Osteoblast (primary cell): Measurements from ENCODE around the gene RBPMS2. TPM values are rescaled to one million over a fixed set of nuclear protein-coding genes. Genes with fewer than 3 reads are reported as not detected.

Source experiments
- DNase-seq: peaks from one replicate; pipeline ENCODE4 v3.0.0; 2011; ENCODE audit warnings: low spot score, mixed read lengths; ENCODE audit not compliant: insufficient read length; ENCODE audit errors: missing footprints
- H2AFZ ChIP-seq: 2 replicates; pipeline ENCODE4 v1.6.0; 2011; ENCODE audit warnings: mild to moderate bottlenecking, low read length
- H3K27ac ChIP-seq: 2 replicates; pipeline ENCODE4 v1.5.1; 2011; ENCODE audit warnings: mild to moderate bottlenecking, low read depth, low read length, moderate library complexity
- H3K27me3 ChIP-seq: 2 replicates; pipeline ENCODE4 v1.6.0; 2012; ENCODE audit warnings: mild to moderate bottlenecking, control low read depth, inconsistent platforms, low read length, moderate library complexity; ENCODE audit not compliant: insufficient read depth
- H3K36me3 ChIP-seq: 2 replicates; pipeline ENCODE4 v1.5.1; 2011; ENCODE audit warnings: mild to moderate bottlenecking, low read length, control low read depth, moderate library complexity; ENCODE audit not compliant: insufficient read depth
- H3K4me1 ChIP-seq: 2 replicates; pipeline ENCODE4 v1.5.1; 2011; ENCODE audit warnings: mild to moderate bottlenecking, low read length, control low read depth, moderate library complexity; ENCODE audit not compliant: insufficient read depth
- H3K4me2 ChIP-seq: 2 replicates; pipeline ENCODE4 v1.6.0; 2011; ENCODE audit warnings: mild to moderate bottlenecking, low read length; ENCODE audit not compliant: insufficient read depth
- H3K4me3 ChIP-seq: fragments of 200-600 bp; sonication (generic); 3 replicates; pipeline ENCODE4 v1.5.1; 2012; ENCODE audit warnings: mild to moderate bottlenecking, low read length, inconsistent platforms; ENCODE audit not compliant: insufficient read depth
- H3K79me2 ChIP-seq: 2 replicates; pipeline ENCODE4 v1.6.0; 2012; ENCODE audit warnings: mild to moderate bottlenecking, low read length, control low read depth, inconsistent platforms; ENCODE audit not compliant: insufficient read depth
- H3K9me3 ChIP-seq: 2 replicates; pipeline ENCODE4 v1.5.1; 2011; ENCODE audit warnings: low read depth, low read length, control low read depth
- H4K20me1 ChIP-seq: 2 replicates; pipeline ENCODE4 v1.6.0; 2012; ENCODE audit warnings: mild to moderate bottlenecking, low read length, control low read depth; ENCODE audit not compliant: insufficient read depth
- CTCF ChIP-seq: IDR thresholded peaks from 2 replicates; pipeline ENCODE4 v1.5.1; 2011; ENCODE audit warnings: mild to moderate bottlenecking, low read depth, low read length, moderate library complexity; ENCODE audit errors: extremely low read depth
- total RNA-seq: library from RNA; depleted of rRNA; stranded (reverse); fragments of >200 nt; gene quantifications from 2 replicates; pipeline ENCODE4 v1.2.3, GENCODE V29; 2012

RBPMS2 gene
- total RNA-seq, 1 donor, result not detected

- TF ChIP-seq CTCF, result no peak
- Histone ChIP-seq H3K36me3 (no peaks in the 10 kb centered on the region), H3K4me2 (no peak overlapping the region)
Measured at GRCh38 chr15:64706011-64706911, 69.1 kb downstream of the RBPMS2 start.

GRCh38 chr15:64705006-64705405 is 70.4 kb downstream of the RBPMS2 start:
- Histone ChIP-seq H3K9me3 (no peaks in the 10 kb centered on the region), H3K36me3 (no peaks in the 10 kb centered on the region), H2AFZ (no peak overlapping the region), H4K20me1 (peaks cover 10% of the 10 kb centered on the region), H3K4me1 (peaks cover 25% of the 10 kb centered on the region), H3K27me3 (no peaks in the 10 kb centered on the region), H3K4me3 (no peak overlapping the region), H3K27ac (no peak overlapping the region), H3K4me2 (no peak overlapping the region), H3K79me2 (peaks cover 32% of the 10 kb centered on the region)
- no peak for TF ChIP-seq CTCF
- peak; percentile 63 for DNase-seq

More at GRCh38 chr15:64706011-64706911, 69.1 kb downstream of the RBPMS2 start:
- Histone ChIP-seq H3K27me3 (no peaks in the 10 kb centered on the region), H3K79me2 (peaks cover 19% of the 10 kb centered on the region), H3K4me3 (no peak overlapping the region), H4K20me1 (peaks cover 3% of the 10 kb centered on the region), H3K9me3 (no peaks in the 10 kb centered on the region), H3K27ac (no peak overlapping the region), H3K4me1 (peaks cover 13% of the 10 kb centered on the region), H2AFZ (no peak overlapping the region)
- peak; percentile 48 for DNase-seq

GRCh38 chr15:64703632-64703959 is 71.8 kb downstream of the RBPMS2 start:
- Histone ChIP-seq H3K27ac (peak overlapping the region; percentile 78), H3K4me3 (peak overlapping the region; percentile 94), H3K9me3 (no peaks in the 10 kb centered on the region), H3K4me1 (peaks cover 39% of the 10 kb centered on the region), H3K36me3 (no peaks in the 10 kb centered on the region), H4K20me1 (peaks cover 24% of the 10 kb centered on the region), H2AFZ (peak overlapping the region; percentile 90), H3K27me3 (no peaks in the 10 kb centered on the region), H3K79me2 (peaks cover 46% of the 10 kb centered on the region), H3K4me2 (peak overlapping the region; percentile 92)
- TF ChIP-seq CTCF, result no peak
- DNase-seq, result no peak

GRCh38 chr15:64702816-64703631 is 72.4 kb downstream of the RBPMS2 start:
- Histone ChIP-seq H3K36me3 (no peaks in the 10 kb centered on the region), H3K4me3 (peak overlapping the region; percentile 94), H3K9me3 (no peaks in the 10 kb centered on the region), H3K27me3 (no peaks in the 10 kb centered on the region), H3K27ac (peak overlapping the region; percentile 78), H2AFZ (peak overlapping the region; percentile 90), H3K79me2 (peaks cover 48% of the 10 kb centered on the region), H3K4me1 (peaks cover 45% of the 10 kb centered on the region), H3K4me2 (peak overlapping the region; percentile 92), H4K20me1 (peaks cover 30% of the 10 kb centered on the region)
- DNase-seq, result peak; percentile 99
- no peak for TF ChIP-seq CTCF
